ENCODE measurements around the gene TRMT44. TPM values are rescaled to one million over a fixed set of nuclear protein-coding genes. Genes with fewer than 3 reads are reported as not detected.

The TRMT44 gene
- 24.2 TPM for total RNA-seq
- long read RNA-seq, transcript TRMT44-201 (11 exons, 2,799 nt): major isoform, 6 of 17 reads
- long read RNA-seq, partial matches to known transcripts: 3 of 17 reads
- long read RNA-seq, other reads (novel, unspliced or antisense): 8 of 17 reads

GRCh38 chr4:8440492-8441311 is at the start of gene TRMT44, which contains the start of gene ACOX3:
TSS of gene TRMT44 (plus strand) at chr4:8440777. CDS start at chr4:8440823, 46 bp downstream.
TSS of gene ACOX3 (minus strand) at chr4:8440723. CDS start at chr4:8416521, 24,202 bp downstream.
- Histone ChIP-seq H3K4me3 (peak within 1 kb of the TSS; percentile 99), H3K27me3 (no peaks in the 10 kb centered on the region), H3K27ac (peak within 1 kb of the TSS; percentile 97), H3K9me3 (no peaks in the 10 kb centered on the region), H3K4me1 (peaks cover 60% of the 10 kb centered on the region), H3K36me3 (no peaks in the 10 kb centered on the region)
- intact Hi-C loops (cut with DNase I): no loop called here
- ATAC-seq: peak; percentile 97
- TF ChIP-seq CTCF (IDR thresholded peaks at IDR 0.05): no peak
- DNase-seq: peak; percentile 94

- H3K27ac ChIP-seq: no peak overlapping the region
- H3K4me1 ChIP-seq: peaks cover 17% of the 10 kb centered on the region
- no peak for TF ChIP-seq CTCF (IDR thresholded peaks at IDR 0.05)
- intact Hi-C loops (cut with DNase I): no loop called here
- DNase-seq (no peak), ATAC-seq (no peak)
- no peak overlapping the region for H3K4me3 ChIP-seq
- H3K9me3 ChIP-seq: no peaks in the 10 kb centered on the region
- no peaks in the 10 kb centered on the region for H3K27me3 ChIP-seq
- H3K36me3 ChIP-seq: peaks cover 56% of the 10 kb centered on the region
Observed at GRCh38 chr4:8391071-8391470, 49.5 kb upstream of the TRMT44 start.

- Histone ChIP-seq H3K9me3 (no peaks in the 10 kb centered on the region), H3K36me3 (peaks cover 54% of the 10 kb centered on the region), H3K4me1 (peaks cover 17% of the 10 kb centered on the region), H3K27ac (no peak overlapping the region), H3K4me3 (no peak overlapping the region), H3K27me3 (no peaks in the 10 kb centered on the region)
- peak; percentile 24 for ATAC-seq
- TF ChIP-seq CTCF (IDR thresholded peaks at IDR 0.05): no peak
- no peak for DNase-seq
- intact Hi-C loops (cut with DNase I): no loop called here
Observed at GRCh38 chr4:8391972-8392371, 48.6 kb upstream of the TRMT44 start.

- ATAC-seq (no peak), DNase-seq (no peak)
- H3K4me3 ChIP-seq: no peak overlapping the region
- intact Hi-C loops (cut with DNase I): no loop called here
- TF ChIP-seq CTCF (IDR thresholded peaks at IDR 0.05): no peak
- H3K27me3 ChIP-seq: no peaks in the 10 kb centered on the region
- H3K9me3 ChIP-seq: no peaks in the 10 kb centered on the region
- H3K4me1 ChIP-seq: peaks cover 17% of the 10 kb centered on the region
- peak overlapping the region; percentile 11 for H3K27ac ChIP-seq
- H3K36me3 ChIP-seq: peaks cover 47% of the 10 kb centered on the region
Observed at GRCh38 chr4:8392591-8393190, 47.9 kb upstream of the TRMT44 start.

- H3K36me3 ChIP-seq: peaks cover 42% of the 10 kb centered on the region
- intact Hi-C loops (cut with DNase I): no loop called here
Observed at GRCh38 chr4:8393593-8394038, 47.0 kb upstream of the TRMT44 start.

More at GRCh38 chr4:8393593-8394038, 47.0 kb upstream of the TRMT44 start:
- peaks cover 17% of the 10 kb centered on the region for H3K4me1 ChIP-seq
- DNase-seq (no peak), ATAC-seq (peak; percentile 75)
- no peaks in the 10 kb centered on the region for H3K27me3 ChIP-seq
- H3K4me3 ChIP-seq: no peak overlapping the region
- no peaks in the 10 kb centered on the region for H3K9me3 ChIP-seq
- TF ChIP-seq CTCF (IDR thresholded peaks at IDR 0.05): no peak
- H3K27ac ChIP-seq: peak overlapping the region; percentile 49

All from upper lobe of right lung (tissue), 1 donor.